Vagina (tissue), 2 donors: ENCODE data around the gene ANO2. TPM values are rescaled to one million over a fixed set of nuclear protein-coding genes. Genes with fewer than 3 reads are reported as not detected.

Experiments used
- DNase-seq, 2 donors: peaks; one replicate each; pipeline ENCODE4 v3.0.0-alpha.2; 2017; ENCODE audit errors: extremely low spot score in 2 of 2
- H3K27ac ChIP-seq: fragments of 200-600 bp; sonication (generic); one replicate; pipeline ENCODE4 v1.5.1; 2019
- H3K27me3 ChIP-seq: fragments of 200-600 bp; sonication (generic); one replicate; pipeline ENCODE4 v1.5.1; 2019
- H3K36me3 ChIP-seq, 2 donors: fragments of 200-600 bp; sonication (generic); one replicate each; pipeline ENCODE4 v1.5.1; 2017 to 2019
- H3K4me1 ChIP-seq: fragments of 200-600 bp; sonication (generic); one replicate; pipeline ENCODE4 v1.5.1; 2019
- H3K4me3 ChIP-seq, 2 donors: fragments of 200-600 bp; sonication (generic); 1 replicate in 1 of 2; 2 replicates in 1 of 2; pipeline ENCODE4 v1.5.1; 2016 to 2019
- H3K9me3 ChIP-seq: fragments of 200-600 bp; sonication (generic); one replicate; pipeline ENCODE4 v1.5.1; 2019
- POLR2A ChIP-seq, 2 donors: fragments of 450-650 bp; IDR thresholded peaks; one replicate each; pipeline ENCODE4 v1.6.1; 2017; ENCODE audit warnings: antibody characterized with exemption in 2 of 2, mild to moderate bottlenecking in 2 of 2, moderate library complexity in 2 of 2
- POLR2AphosphoS5 ChIP-seq, 2 donors: sonication (generic); formaldehyde crosslinking; IDR thresholded peaks; one replicate each; pipeline ENCODE4 v1.9.0; 2017; ENCODE audit warnings: antibody characterized with exemption in 2 of 2, mild to moderate bottlenecking in 2 of 2, low read depth in 1 of 2; ENCODE audit not compliant: insufficient read depth in 1 of 2
- intact Hi-C: fragments of 100-400 bp; cut with DNase I; formaldehyde crosslinking; loops from one replicate; pipeline ENCODE4 v1.15.1; 2023
- total RNA-seq: library from RNA; depleted of rRNA; stranded (reverse); fragments of >200 nt; gene quantifications from one replicate; pipeline ENCODE4 v1.2.3, GENCODE V29; 2016
- TF ChIP-seq, protein P1 (sequence below), 3 experiments: fragments of 450-650 bp in 2 of 3; fragments of 200-600 bp in 1 of 3; sonication (generic) in 1 of 3; IDR thresholded peaks; one replicate each; pipeline ENCODE4 v1.5.1; 2017 to 2019; ENCODE audit warnings: antibody characterized with exemption in 3 of 3, mild to moderate bottlenecking in 2 of 3, moderate library complexity in 2 of 3

ANO2 gene
- total RNA-seq, 1 donor from 2014 or later: 18.7 TPM

DNA sequence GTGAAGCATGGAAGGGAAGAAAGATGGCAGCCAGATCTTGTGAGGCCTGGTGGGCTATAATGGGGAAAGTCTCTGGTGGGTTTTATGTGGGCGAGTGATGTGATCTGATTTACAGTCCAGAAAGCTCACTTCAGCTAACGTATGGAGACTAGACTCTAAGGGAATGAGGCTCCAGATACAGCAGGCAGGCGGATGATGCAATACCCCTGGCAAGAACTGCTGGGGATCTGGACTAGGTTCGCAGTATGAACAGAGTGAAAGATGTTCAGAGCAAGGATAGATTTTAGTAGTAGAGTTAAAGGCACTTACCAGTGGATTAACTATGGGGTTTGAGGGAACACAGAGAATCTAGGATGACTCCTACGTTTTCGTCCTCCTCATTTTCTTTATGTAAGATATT is 253.1 kb downstream of the ANO2 start:
- DNase-seq: no peak
- Histone ChIP-seq H3K9me3 (no peaks in the 10 kb centered on the region), H3K27ac (no peak overlapping the region), H3K4me1 (peaks cover 7% of the 10 kb centered on the region), H3K4me3 (no peak overlapping the region), H3K27me3 (no peaks in the 10 kb centered on the region), H3K36me3 (no peaks in the 10 kb centered on the region)
- intact Hi-C loops: no loop called here
- TF ChIP-seq, protein P1, sequence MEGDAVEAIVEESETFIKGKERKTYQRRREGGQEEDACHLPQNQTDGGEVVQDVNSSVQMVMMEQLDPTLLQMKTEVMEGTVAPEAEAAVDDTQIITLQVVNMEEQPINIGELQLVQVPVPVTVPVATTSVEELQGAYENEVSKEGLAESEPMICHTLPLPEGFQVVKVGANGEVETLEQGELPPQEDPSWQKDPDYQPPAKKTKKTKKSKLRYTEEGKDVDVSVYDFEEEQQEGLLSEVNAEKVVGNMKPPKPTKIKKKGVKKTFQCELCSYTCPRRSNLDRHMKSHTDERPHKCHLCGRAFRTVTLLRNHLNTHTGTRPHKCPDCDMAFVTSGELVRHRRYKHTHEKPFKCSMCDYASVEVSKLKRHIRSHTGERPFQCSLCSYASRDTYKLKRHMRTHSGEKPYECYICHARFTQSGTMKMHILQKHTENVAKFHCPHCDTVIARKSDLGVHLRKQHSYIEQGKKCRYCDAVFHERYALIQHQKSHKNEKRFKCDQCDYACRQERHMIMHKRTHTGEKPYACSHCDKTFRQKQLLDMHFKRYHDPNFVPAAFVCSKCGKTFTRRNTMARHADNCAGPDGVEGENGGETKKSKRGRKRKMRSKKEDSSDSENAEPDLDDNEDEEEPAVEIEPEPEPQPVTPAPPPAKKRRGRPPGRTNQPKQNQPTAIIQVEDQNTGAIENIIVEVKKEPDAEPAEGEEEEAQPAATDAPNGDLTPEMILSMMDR (IDR thresholded peaks at IDR 0.05): no peak
- TF ChIP-seq POLR2A (IDR thresholded peaks at IDR 0.05) (no peak), POLR2AphosphoS5 (IDR thresholded peaks at IDR 0.05; ENCODE audit: insufficient read depth in 1 of 2, low read depth in 1 of 2) (no peak)

DNA sequence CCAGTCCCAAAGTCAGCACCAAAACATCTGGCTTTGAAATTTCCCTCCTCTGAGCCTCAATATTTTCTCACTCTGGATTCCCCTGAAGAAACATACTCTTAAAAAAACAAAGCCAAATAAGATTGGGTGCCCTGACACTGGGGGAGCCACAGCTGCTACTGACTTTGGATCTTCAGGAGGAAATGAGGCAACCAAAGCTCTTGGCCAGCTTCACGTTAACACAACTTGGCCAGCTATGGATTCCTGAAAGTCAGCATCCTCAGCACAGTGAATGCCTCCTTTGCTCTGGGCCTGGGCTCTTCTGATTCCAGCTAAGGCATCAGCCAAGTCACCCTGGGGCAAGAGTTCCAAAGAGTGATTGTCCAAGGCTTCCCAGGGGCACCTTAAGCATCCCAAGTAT is 254.8 kb downstream of the ANO2 start:
- H3K27me3 ChIP-seq: no peaks in the 10 kb centered on the region
- H3K4me1 ChIP-seq: peaks cover 7% of the 10 kb centered on the region
- DNase-seq: no peak
- TF ChIP-seq POLR2A (IDR thresholded peaks at IDR 0.05) (no peak), POLR2AphosphoS5 (IDR thresholded peaks at IDR 0.05; ENCODE audit: insufficient read depth in 1 of 2, low read depth in 1 of 2) (no peak)
- TF ChIP-seq, protein P1 (IDR thresholded peaks at IDR 0.05): no peak
- no peak overlapping the region for H3K27ac ChIP-seq
- H3K36me3 ChIP-seq: no peaks in the 10 kb centered on the region
- intact Hi-C loops: no loop called here
- H3K4me3 ChIP-seq: no peak overlapping the region
- H3K9me3 ChIP-seq: no peaks in the 10 kb centered on the region

DNA sequence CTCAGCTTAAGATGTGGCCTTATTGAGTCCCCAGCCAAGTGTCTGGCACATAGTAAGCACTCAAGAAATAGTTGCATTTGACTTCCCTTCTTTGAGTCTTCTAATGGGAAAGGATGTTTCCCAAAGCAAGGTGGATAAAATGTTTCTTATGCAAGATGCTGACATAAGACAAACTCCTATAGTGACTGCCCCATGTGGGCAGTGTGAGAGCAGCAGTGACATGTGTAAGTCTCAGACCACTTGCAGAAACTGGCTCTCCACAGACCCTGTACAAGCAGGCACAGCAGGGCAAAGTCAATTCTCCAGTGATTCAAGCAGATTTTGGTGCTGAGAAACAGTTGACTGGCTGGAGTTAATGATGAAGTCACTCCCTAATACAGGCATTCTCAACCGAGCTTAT is 255.3 kb downstream of the ANO2 start:
- no peak overlapping the region for H3K4me3 ChIP-seq
- intact Hi-C loops: no loop called here
- peaks cover 7% of the 10 kb centered on the region for H3K4me1 ChIP-seq
- no peaks in the 10 kb centered on the region for H3K27me3 ChIP-seq
- H3K9me3 ChIP-seq: no peaks in the 10 kb centered on the region
- DNase-seq: no peak
- H3K36me3 ChIP-seq: no peaks in the 10 kb centered on the region
- TF ChIP-seq POLR2A (IDR thresholded peaks at IDR 0.05) (no peak), POLR2AphosphoS5 (IDR thresholded peaks at IDR 0.05; ENCODE audit: insufficient read depth in 1 of 2, low read depth in 1 of 2) (no peak)
- TF ChIP-seq, protein P1 (IDR thresholded peaks at IDR 0.05): no peak
- no peak overlapping the region for H3K27ac ChIP-seq

DNA sequence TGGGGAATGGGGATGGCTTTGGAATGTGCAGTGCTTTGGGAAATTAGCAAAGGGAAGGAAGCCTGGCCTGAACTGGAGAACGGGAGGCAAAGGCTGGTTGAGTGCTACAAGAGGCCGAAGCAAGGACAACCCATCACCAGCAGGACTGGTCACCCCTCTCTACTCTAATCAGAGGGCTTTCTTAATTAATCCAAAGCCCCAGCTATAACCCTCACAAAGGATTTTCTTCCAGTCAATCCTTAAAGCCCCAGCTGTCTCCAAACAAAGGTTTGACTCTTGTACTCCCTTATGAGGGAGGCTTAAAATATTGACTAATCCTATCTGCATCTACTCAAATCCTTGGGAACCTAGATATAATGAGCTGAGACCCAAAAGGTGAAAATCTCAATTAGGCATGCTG is 256.8 kb downstream of the ANO2 start:
- H3K4me3 ChIP-seq: no peak overlapping the region
- no peaks in the 10 kb centered on the region for H3K9me3 ChIP-seq

DNA sequence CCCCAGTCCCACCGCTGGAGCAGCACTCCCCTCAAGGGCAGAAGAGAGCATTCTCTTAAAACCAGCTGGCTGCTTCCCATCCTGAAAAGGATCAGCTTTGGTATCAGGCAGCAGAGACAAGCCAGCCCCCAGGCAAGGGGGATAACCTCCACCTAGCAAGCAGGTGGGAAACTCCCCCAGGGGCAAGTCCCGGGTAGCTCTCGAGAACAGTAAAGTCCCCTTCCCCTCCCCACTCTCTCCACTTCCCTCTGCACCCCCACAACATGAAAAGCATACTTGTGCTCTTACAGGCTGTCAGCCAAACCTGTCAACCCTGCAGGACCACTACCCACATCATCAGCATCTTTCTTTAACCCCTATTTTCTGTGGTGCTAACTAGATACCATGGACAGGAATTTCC is 259.1 kb downstream of the ANO2 start:
- Histone ChIP-seq H3K4me1 (no peaks in the 10 kb centered on the region), H3K27ac (no peak overlapping the region), H3K27me3 (no peaks in the 10 kb centered on the region), H3K9me3 (no peaks in the 10 kb centered on the region), H3K36me3 (no peaks in the 10 kb centered on the region), H3K4me3 (no peak overlapping the region)
- TF ChIP-seq, protein P1 (IDR thresholded peaks at IDR 0.05): no peak
- no peak for TF ChIP-seq POLR2A (IDR thresholded peaks at IDR 0.05)
- no peak for TF ChIP-seq POLR2AphosphoS5 (IDR thresholded peaks at IDR 0.05; ENCODE audit: insufficient read depth in 1 of 2, low read depth in 1 of 2)
- no peak for DNase-seq
- intact Hi-C loops: no loop called here

More for the DNA sequence above, 256.8 kb downstream of the ANO2 start:
- H3K4me1 ChIP-seq: no peaks in the 10 kb centered on the region
- intact Hi-C loops: no loop called here
- H3K27me3 ChIP-seq: no peaks in the 10 kb centered on the region
- no peak overlapping the region for H3K27ac ChIP-seq
- H3K36me3 ChIP-seq: no peaks in the 10 kb centered on the region
- TF ChIP-seq POLR2A (IDR thresholded peaks at IDR 0.05) (no peak), POLR2AphosphoS5 (IDR thresholded peaks at IDR 0.05; ENCODE audit: insufficient read depth in 1 of 2, low read depth in 1 of 2) (no peak)
- TF ChIP-seq, protein P1 (IDR thresholded peaks at IDR 0.05): no peak
- DNase-seq: no peak
